Suprapubic skin (tissue), 4 donors: ENCODE data around the gene ZDHHC11.
"Not testable (repeated sequence)": the region's sequence is repeated elsewhere in the genome, so short reads cannot be mapped to it uniquely, and the experiment has no call there.

Experiments
- CTCF ChIP-seq, 2 donors: fragments of 200-600 bp in 1 of 2; fragments of 450-650 bp in 1 of 2; sonication (generic) in 1 of 2; IDR thresholded peaks; one replicate each; pipeline ENCODE4 v1.5.1; 2016 to 2019; ENCODE audit warnings: antibody characterized with exemption in 2 of 2, mild to moderate bottlenecking in 1 of 2, moderate library complexity in 1 of 2
- EP300 ChIP-seq: sonication (generic); formaldehyde crosslinking; IDR thresholded peaks from one replicate; pipeline ENCODE4 v1.6.1; 2017; ENCODE audit warnings: antibody characterized with exemption
- POLR2A ChIP-seq, 2 donors: fragments of 450-650 bp; IDR thresholded peaks; one replicate each; pipeline ENCODE4 v1.6.1; 2017; ENCODE audit warnings: antibody characterized with exemption in 2 of 2, mild to moderate bottlenecking in 2 of 2, moderate library complexity in 2 of 2
- POLR2AphosphoS5 ChIP-seq, 3 donors: sonication (generic); formaldehyde crosslinking; IDR thresholded peaks; one replicate each; pipeline ENCODE4 v1.6.1; 2017; ENCODE audit warnings: antibody characterized with exemption in 3 of 3

GRCh38 chr5:840974-841435 lies 9.8 kb downstream of the ZDHHC11 start:
- TF ChIP-seq CTCF (IDR thresholded peaks at IDR 0.05); POLR2A (IDR thresholded peaks at IDR 0.05); POLR2AphosphoS5 (IDR thresholded peaks at IDR 0.05); EP300: not testable (repeated sequence)
